Stomach (tissue), 4 donors: Measurements from ENCODE around the gene CCDC73.

Source experiments
- CTCF ChIP-seq, 7 experiments: fragments of 450-650 bp in 4 of 7; fragments of 200-600 bp in 3 of 7; sonication (generic) in 3 of 7; IDR thresholded peaks; one replicate each; pipeline ENCODE4 v1.5.1; 2016 to 2019; ENCODE audit warnings: antibody characterized with exemption in 7 of 7, control low read depth in 2 of 7, mild to moderate bottlenecking in 1 of 7
- POLR2A ChIP-seq, 4 donors: fragments of 450-650 bp; IDR thresholded peaks; one replicate each; pipeline ENCODE4 v1.6.1; 2016; ENCODE audit warnings: antibody characterized with exemption in 4 of 4, control low read depth in 2 of 4, mild to moderate bottlenecking in 1 of 4, moderate library complexity in 1 of 4

GRCh38 chr11:32563600-32563959 lies 230.9 kb downstream of the CCDC73 start:
- no peak for TF ChIP-seq CTCF (IDR thresholded peaks at IDR 0.05)
- TF ChIP-seq POLR2A (IDR thresholded peaks at IDR 0.05): no peak
